Mononuclear cell (primary cell): ENCODE measurements around the gene ALMS1. TPM values are rescaled to one million over a fixed set of nuclear protein-coding genes. Genes with fewer than 3 reads are reported as not detected.

ENCODE experiments used
- H3K27me3 ChIP-seq: 2 replicates; pipeline ENCODE4 v1.6.0; 2011; ENCODE audit warnings: low read length, control low read depth; ENCODE audit not compliant: insufficient read depth
- H3K4me1 ChIP-seq: 2 replicates; pipeline ENCODE4 v1.5.1; 2011; ENCODE audit warnings: mild to moderate bottlenecking, low read length, control low read depth; ENCODE audit not compliant: insufficient read depth
- H3K4me3 ChIP-seq: 2 replicates; pipeline ENCODE4 v1.5.1; 2011; ENCODE audit warnings: mild to moderate bottlenecking, low read length, moderate library complexity
- H3K9me3 ChIP-seq: 2 replicates; pipeline ENCODE4 v1.5.1; 2011; ENCODE audit warnings: low read depth, mild to moderate bottlenecking, control low read depth, low read length
- total RNA-seq: library from RNA; depleted of rRNA; stranded (reverse); fragments of >200 nt; gene quantifications from one replicate; pipeline ENCODE4 v1.2.3, GENCODE V29; 2012

The ALMS1 gene
- total RNA-seq, 1 donor, result 30.2 TPM

GRCh38 chr2:73383036-73383435 lies 2.6 kb upstream of the ALMS1 start:
- Histone ChIP-seq H3K9me3 (no peaks in the 10 kb centered on the region), H3K4me1 (peaks cover 24% of the 10 kb centered on the region), H3K4me3 (no peak overlapping the region), H3K27me3 (peaks cover 27% of the 10 kb centered on the region)

DNA sequence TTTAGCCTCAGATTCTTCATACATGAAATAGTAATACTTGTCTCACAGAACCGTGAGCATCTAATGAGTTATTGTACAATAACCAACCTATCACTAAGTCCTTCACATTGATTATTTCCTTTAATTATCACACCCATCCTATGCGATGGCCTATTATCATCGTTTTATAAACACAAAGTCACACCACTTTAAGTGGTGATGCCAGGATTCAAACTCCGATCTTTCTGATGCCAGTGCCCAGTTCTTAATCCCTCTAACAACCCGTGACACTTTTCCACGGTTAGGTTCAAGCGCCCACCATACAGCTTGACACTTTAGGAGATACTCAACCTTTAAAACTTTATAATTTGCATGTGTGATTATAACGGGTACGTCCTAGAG lies 523 bp upstream of the ALMS1 start:
- peaks cover 24% of the 10 kb centered on the region for H3K4me1 ChIP-seq
- H3K4me3 ChIP-seq, result peak overlapping the region; percentile 51
- H3K9me3 ChIP-seq, result no peaks in the 10 kb centered on the region
- peaks cover 18% of the 10 kb centered on the region for H3K27me3 ChIP-seq

GRCh38 chr2:73386342-73386868 lies 769 bp downstream of the ALMS1 start:
- Histone ChIP-seq H3K4me1 (peaks cover 24% of the 10 kb centered on the region), H3K4me3 (peak overlapping the region; percentile 70), H3K9me3 (no peaks in the 10 kb centered on the region), H3K27me3 (peaks cover 9% of the 10 kb centered on the region)

GRCh38 chr2:73386894-73387636 lies 1.4 kb downstream of the ALMS1 start:
- H3K27me3 ChIP-seq, result peaks cover 4% of the 10 kb centered on the region
- H3K4me3 ChIP-seq, result peak overlapping the region; percentile 70
- no peaks in the 10 kb centered on the region for H3K9me3 ChIP-seq
- H3K4me1 ChIP-seq, result peaks cover 24% of the 10 kb centered on the region

- Histone ChIP-seq H3K4me3 (no peak overlapping the region), H3K9me3 (peaks cover 22% of the 10 kb centered on the region), H3K27me3 (no peaks in the 10 kb centered on the region), H3K4me1 (no peaks in the 10 kb centered on the region)
Measured at GRCh38 chr2:73402386-73403103, 16.9 kb downstream of the ALMS1 start.

DNA sequence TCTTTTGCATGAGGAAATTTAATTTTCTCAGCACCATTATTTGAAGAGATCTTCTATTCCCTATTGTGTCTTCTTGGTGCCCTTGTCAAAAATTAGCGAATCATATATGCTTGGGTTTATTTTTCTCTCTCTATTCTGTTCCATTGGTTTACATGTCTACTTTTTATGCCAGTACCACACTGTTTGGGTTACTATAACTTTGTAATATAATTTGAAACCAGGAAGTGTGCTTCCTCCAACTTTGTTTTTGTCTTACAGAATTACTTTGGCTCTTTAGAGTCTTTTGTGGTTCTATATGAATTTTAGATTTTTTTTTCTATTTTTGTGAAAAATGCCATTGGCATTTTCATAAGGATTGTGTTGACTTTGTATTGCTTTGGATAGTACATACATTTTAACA lies 17.6 kb downstream of the ALMS1 start:
- no peaks in the 10 kb centered on the region for H3K4me1 ChIP-seq
- peaks cover 22% of the 10 kb centered on the region for H3K9me3 ChIP-seq
- H3K27me3 ChIP-seq, result no peaks in the 10 kb centered on the region
- no peak overlapping the region for H3K4me3 ChIP-seq

- H3K27me3 ChIP-seq, result no peaks in the 10 kb centered on the region
- H3K4me1 ChIP-seq, result no peaks in the 10 kb centered on the region
- no peak overlapping the region for H3K4me3 ChIP-seq
- H3K9me3 ChIP-seq, result peaks cover 17% of the 10 kb centered on the region
Measured at GRCh38 chr2:73404409-73404808, 18.8 kb downstream of the ALMS1 start.

DNA sequence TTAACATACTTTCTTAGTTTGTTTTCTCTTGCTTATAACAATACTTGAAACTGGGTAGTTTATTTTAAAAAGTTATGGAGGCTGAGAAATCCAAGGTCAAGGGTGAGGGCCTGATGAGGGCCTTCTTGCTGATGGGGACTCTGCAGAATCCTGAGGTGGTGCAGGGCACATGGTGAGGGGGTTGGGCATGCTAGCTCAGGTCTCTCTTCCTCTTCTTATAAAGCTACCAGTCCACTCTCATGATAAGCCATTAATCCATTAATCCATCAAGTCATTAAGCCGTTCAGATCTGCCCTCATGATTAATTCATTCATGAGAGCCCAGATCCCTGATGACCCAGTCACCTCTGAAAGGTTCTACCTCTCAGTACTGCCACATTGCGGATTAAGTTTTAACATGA lies 21.4 kb downstream of the ALMS1 start:
- peaks cover 17% of the 10 kb centered on the region for H3K9me3 ChIP-seq
- H3K4me1 ChIP-seq, result no peaks in the 10 kb centered on the region
- no peaks in the 10 kb centered on the region for H3K27me3 ChIP-seq
- no peak overlapping the region for H3K4me3 ChIP-seq

GRCh38 chr2:73408198-73408597 lies 22.6 kb downstream of the ALMS1 start:
- Histone ChIP-seq H3K4me1 (no peaks in the 10 kb centered on the region), H3K9me3 (peaks cover 12% of the 10 kb centered on the region), H3K27me3 (no peaks in the 10 kb centered on the region)

DNA sequence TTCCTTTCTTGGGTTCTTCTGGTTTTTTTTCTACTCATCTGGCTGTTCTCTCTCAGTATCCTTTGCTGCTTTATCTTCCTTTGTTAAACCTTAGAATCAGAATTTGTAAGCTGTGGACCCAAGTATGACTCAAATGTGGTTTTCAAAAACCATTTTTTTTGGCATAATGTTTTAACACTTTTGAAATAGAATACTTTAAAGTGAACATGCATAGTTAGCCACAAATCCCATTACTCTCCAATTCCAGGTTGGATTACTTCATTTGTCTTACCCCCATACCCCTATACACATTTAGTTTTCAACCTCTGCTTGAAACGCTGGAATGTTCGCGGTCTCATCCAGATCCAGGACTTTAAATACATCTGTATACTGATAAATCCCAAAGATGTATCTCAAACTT lies 29.1 kb downstream of the ALMS1 start:
- Histone ChIP-seq H3K9me3 (no peaks in the 10 kb centered on the region), H3K4me3 (no peak overlapping the region), H3K27me3 (no peaks in the 10 kb centered on the region), H3K4me1 (no peaks in the 10 kb centered on the region)

More at GRCh38 chr2:73408198-73408597, 22.6 kb downstream of the ALMS1 start:
- no peak overlapping the region for H3K4me3 ChIP-seq

DNA sequence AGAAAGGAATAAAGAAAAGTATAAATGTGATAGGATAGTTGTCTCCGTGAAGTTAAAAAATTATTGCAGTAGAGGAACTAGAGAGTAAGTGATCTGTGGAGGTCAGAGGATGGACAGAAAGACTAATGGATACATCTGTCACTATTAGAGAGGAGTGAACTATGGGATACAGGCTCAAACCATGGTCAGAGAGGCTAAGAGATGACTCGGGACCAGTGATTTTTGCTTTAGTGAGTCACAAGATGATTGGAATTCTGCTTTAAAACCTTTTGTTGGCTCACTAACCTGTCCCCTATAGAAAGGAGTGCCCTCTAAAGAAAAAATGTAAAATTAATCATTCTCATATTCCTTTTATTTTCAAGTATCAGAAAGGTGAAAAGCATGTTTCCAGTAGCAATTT lies 30.3 kb downstream of the ALMS1 start:
- Histone ChIP-seq H3K9me3 (no peaks in the 10 kb centered on the region), H3K4me1 (no peaks in the 10 kb centered on the region), H3K4me3 (no peak overlapping the region), H3K27me3 (no peaks in the 10 kb centered on the region)

- H3K9me3 ChIP-seq, result no peaks in the 10 kb centered on the region
Measured at GRCh38 chr2:73418343-73418742, 32.7 kb downstream of the ALMS1 start.

DNA sequence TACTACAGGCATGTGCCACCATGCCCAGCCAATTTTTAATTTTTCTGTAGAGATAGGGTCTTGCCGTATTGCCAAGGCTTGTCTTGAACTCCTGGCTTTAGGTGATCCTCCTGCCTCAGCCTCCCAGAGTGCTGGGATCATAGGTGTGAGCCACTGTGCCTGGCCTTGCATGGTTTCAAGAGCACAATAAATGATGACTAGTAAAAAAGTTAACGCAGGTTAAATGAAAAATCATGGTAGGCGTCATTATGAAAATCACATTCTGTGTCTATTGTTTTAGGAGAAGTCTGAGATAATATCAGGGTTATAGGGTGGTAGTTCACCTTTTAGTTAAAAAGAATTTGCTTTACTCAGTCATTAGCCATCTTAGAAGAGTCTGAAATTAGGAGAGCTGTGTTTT lies 38.3 kb downstream of the ALMS1 start:
- no peaks in the 10 kb centered on the region for H3K27me3 ChIP-seq
- H3K4me3 ChIP-seq, result no peak overlapping the region
- no peaks in the 10 kb centered on the region for H3K4me1 ChIP-seq
- H3K9me3 ChIP-seq, result no peaks in the 10 kb centered on the region

More at GRCh38 chr2:73418343-73418742, 32.7 kb downstream of the ALMS1 start:
- H3K4me1 ChIP-seq, result no peaks in the 10 kb centered on the region
- no peaks in the 10 kb centered on the region for H3K27me3 ChIP-seq
- no peak overlapping the region for H3K4me3 ChIP-seq

GRCh38 chr2:73426176-73426575 lies 40.5 kb downstream of the ALMS1 start:
- Histone ChIP-seq H3K27me3 (no peaks in the 10 kb centered on the region), H3K4me1 (no peaks in the 10 kb centered on the region), H3K9me3 (no peaks in the 10 kb centered on the region), H3K4me3 (no peak overlapping the region)

DNA sequence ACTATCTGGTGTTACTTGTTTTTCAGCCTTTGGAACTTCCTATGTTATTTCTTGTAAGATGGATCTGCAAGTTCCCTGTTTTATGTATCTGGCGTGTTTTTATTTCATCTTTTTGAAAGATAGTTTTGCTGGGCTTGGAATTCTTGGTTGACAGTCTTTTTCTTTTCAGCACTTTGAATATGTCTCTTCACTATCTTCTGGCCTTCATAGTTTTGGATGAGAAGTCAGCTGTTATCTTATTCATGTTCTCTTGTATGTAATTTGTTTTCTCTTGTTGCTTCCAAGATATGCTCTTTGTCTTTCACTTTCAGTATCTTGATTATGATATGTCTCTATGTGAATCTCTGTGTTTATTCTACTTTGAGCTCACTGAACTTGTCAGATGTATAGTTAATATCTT lies 50.4 kb downstream of the ALMS1 start:
- Histone ChIP-seq H3K4me1 (no peaks in the 10 kb centered on the region), H3K9me3 (peaks cover 19% of the 10 kb centered on the region), H3K4me3 (no peak overlapping the region), H3K27me3 (no peaks in the 10 kb centered on the region)
